ENCODE measurements around the gene RNF220.

Gene RNF220

GRCh38 chr1:44406737-44407429, 1.8 kb downstream of the RNF220 start:
- no peak for DNase-seq (ENCODE audit: extremely low read depth, low read depth)
- no peak overlapping the region for H3K4me3 ChIP-seq (replicated peaks; ENCODE audit: low read depth, low read length)
- no peak for TF ChIP-seq CTCF (IDR thresholded peaks at IDR 0.05; ENCODE audit: low read depth, low read length, missing control alignments)

- no peak overlapping the region for H3K4me3 ChIP-seq (replicated peaks; ENCODE audit: low read depth, low read length)
- TF ChIP-seq CTCF (IDR thresholded peaks at IDR 0.05; ENCODE audit: low read depth, low read length, missing control alignments), result no peak
- no peak for DNase-seq (ENCODE audit: extremely low read depth, low read depth)
Observed at GRCh38 chr1:44407430-44408211, 2.6 kb downstream of the RNF220 start.

- no peak overlapping the region for H3K4me3 ChIP-seq (replicated peaks; ENCODE audit: low read depth, low read length)
- no peak for TF ChIP-seq CTCF (IDR thresholded peaks at IDR 0.05; ENCODE audit: low read depth, low read length, missing control alignments)
- no peak for DNase-seq (ENCODE audit: extremely low read depth, low read depth)
Observed at GRCh38 chr1:44408212-44408582, 3.1 kb downstream of the RNF220 start.

GRCh38 chr1:44408632-44409602, 3.9 kb downstream of the RNF220 start:
- no peak overlapping the region for H3K4me3 ChIP-seq (replicated peaks; ENCODE audit: low read depth, low read length)
- TF ChIP-seq CTCF (IDR thresholded peaks at IDR 0.05; ENCODE audit: low read depth, low read length, missing control alignments), result no peak
- no peak for DNase-seq (ENCODE audit: extremely low read depth, low read depth)

GRCh38 chr1:44409757-44410156, 4.7 kb downstream of the RNF220 start:
- TF ChIP-seq CTCF (IDR thresholded peaks at IDR 0.05; ENCODE audit: low read depth, low read length, missing control alignments), result no peak
- DNase-seq (ENCODE audit: extremely low read depth, low read depth), result no peak
- H3K4me3 ChIP-seq (replicated peaks; ENCODE audit: low read depth, low read length), result no peak overlapping the region

- no peak overlapping the region for H3K4me3 ChIP-seq (replicated peaks; ENCODE audit: low read depth, low read length)
- DNase-seq (ENCODE audit: extremely low read depth, low read depth), result no peak
- TF ChIP-seq CTCF (IDR thresholded peaks at IDR 0.05; ENCODE audit: low read depth, low read length, missing control alignments), result no peak
Observed at GRCh38 chr1:44411861-44412260, 6.8 kb downstream of the RNF220 start.

All from HFF-Myc (cell line).